ENCODE data around the gene STK39. TPM values are rescaled to one million over a fixed set of nuclear protein-coding genes. Genes with fewer than 3 reads are reported as not detected.

STK39 gene
- total and polyA plus RNA-seq, 11 donors: 13.1 to 40.1 (median 21.5) TPM

GRCh38 chr2:168114619-168115018 is 132.8 kb downstream of the STK39 start:
- H3K36me3 ChIP-seq: peaks cover 0 to 4% (median 0%) of the 10 kb centered on the region in 9 donors
- no peak overlapping the region for H3K4me3 ChIP-seq
- H3K9me3 ChIP-seq: no peaks in the 10 kb centered on the region
- peak overlapping the region in 1 of 12 donors; percentile 49 for H3K27ac ChIP-seq
- intact Hi-C loops (cut with DNase I): loop anchor here in 9 of 10 donors (5.0 to 10.0 kb wide), 7 partner anchors 147 to 1580 kb away; no protein-coding TSS in a partner anchor
- DNase-seq (peak in 3 of 5 donors; percentile 28 to 51 (median 32)), ATAC-seq (peak; percentile 64 to 86 (median 79))
- H3K27me3 ChIP-seq: no peaks in the 10 kb centered on the region
- 24 to 63% (median 41%) methylated on average over 7 of the region's 7 CpGs for WGBS, 4 donors
- peaks cover 0 to 29% (median 16%) of the 10 kb centered on the region in 12 donors for H3K4me1 ChIP-seq
- TF ChIP-seq POLR2A (IDR thresholded peaks at IDR 0.05): no peak
- TF ChIP-seq, protein P1, sequence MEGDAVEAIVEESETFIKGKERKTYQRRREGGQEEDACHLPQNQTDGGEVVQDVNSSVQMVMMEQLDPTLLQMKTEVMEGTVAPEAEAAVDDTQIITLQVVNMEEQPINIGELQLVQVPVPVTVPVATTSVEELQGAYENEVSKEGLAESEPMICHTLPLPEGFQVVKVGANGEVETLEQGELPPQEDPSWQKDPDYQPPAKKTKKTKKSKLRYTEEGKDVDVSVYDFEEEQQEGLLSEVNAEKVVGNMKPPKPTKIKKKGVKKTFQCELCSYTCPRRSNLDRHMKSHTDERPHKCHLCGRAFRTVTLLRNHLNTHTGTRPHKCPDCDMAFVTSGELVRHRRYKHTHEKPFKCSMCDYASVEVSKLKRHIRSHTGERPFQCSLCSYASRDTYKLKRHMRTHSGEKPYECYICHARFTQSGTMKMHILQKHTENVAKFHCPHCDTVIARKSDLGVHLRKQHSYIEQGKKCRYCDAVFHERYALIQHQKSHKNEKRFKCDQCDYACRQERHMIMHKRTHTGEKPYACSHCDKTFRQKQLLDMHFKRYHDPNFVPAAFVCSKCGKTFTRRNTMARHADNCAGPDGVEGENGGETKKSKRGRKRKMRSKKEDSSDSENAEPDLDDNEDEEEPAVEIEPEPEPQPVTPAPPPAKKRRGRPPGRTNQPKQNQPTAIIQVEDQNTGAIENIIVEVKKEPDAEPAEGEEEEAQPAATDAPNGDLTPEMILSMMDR (IDR thresholded peaks at IDR 0.05): no peak

DNA sequence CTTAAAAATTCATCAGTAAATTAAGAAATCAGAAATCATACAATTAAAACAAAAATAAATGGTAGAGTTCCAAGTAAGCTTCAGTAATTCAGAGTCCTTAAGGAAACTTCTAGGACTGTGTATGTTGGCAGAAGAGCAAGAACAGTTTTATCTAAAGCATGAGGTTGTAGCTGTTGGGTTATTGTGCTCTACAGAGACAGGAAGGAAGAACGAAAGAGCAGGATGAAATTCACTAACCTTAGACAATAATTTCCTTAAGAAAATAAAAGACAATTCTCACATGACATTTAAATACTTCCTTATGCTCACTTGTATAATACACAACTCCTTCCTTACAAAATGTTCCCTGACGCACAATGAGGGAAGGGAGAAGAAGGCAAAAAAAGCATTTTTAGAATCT is 133.4 kb downstream of the STK39 start:
- peak in 2 of 4 donors; percentile 18 to 68 for ATAC-seq
- no peak for DNase-seq

DNA sequence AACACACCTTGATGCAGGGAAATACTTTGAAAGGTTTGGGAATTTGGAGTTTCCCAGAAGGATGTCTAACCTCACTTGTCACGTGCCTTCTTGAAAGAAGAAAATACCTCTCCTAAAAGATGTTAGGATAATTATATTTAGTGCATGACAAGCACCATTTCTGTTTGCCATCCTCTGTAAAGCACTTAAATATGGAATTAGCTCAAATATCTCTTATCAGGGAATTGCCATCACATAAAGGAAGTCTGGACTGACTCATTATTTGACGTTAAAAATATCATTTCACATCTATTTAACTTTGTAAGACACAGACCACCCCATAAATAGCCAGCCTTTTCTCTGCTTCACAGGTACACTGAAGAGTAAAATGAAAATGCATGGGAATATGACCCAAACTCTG is 140.1 kb downstream of the STK39 start:
- WGBS, 4 donors: 26 to 40% (median 28%) methylated on average over 2 of the region's 2 CpGs
- TF ChIP-seq, protein P1 (IDR thresholded peaks at IDR 0.05): no peak
- TF ChIP-seq POLR2A (IDR thresholded peaks at IDR 0.05): no peak

More for the DNA sequence above, 133.4 kb downstream of the STK39 start:
- Histone ChIP-seq H3K27me3 (no peaks in the 10 kb centered on the region), H3K36me3 (peaks cover 0 to 4% (median 0%) of the 10 kb centered on the region in 9 donors), H3K4me1 (peaks cover 0 to 25% (median 14%) of the 10 kb centered on the region in 12 donors), H3K9me3 (no peaks in the 10 kb centered on the region), H3K27ac (peak overlapping the region in 1 of 12 donors; percentile 49), H3K4me3 (no peak overlapping the region)
- TF ChIP-seq, protein P1 (IDR thresholded peaks at IDR 0.05): no peak
- no peak for TF ChIP-seq POLR2A (IDR thresholded peaks at IDR 0.05)
- WGBS, 4 donors: 42 to 56% (median 48%) methylated on average over 2 of the region's 2 CpGs
- intact Hi-C loops (cut with DNase I): loop anchor here in 5 of 10 donors (5.0 to 10.0 kb wide), 4 partner anchors 147 to 1579 kb away; no protein-coding TSS in a partner anchor

DNA sequence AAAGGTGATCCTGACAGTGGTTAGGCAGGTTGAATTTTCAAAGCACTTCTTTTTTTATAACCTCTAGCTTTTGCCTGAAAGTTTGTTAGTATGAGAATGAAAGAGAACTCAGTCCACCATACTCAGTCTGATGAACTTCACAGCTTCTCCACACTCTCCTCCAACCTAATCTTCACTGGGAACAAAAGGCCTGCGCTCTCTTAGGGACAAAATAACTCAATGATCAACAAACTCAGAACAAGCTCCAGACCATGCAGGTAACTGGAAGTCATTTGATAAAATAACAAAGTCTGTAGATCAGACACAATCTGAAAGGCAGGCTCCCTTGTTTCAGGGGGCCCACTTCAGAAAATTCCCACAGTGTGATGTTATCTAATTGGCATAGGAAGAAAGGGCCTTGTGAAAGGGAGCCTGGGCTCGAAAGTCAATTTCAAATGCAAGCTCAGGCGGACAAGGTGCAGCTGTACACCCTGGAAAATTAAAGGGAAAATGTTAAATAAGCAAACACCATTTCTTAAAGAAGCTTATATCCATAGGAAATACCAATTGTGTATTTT is 142.2 kb downstream of the STK39 start:
- 71 to 78% (median 76%) methylated on average over 3 of the region's 3 CpGs for WGBS, 4 donors
- intact Hi-C loops (cut with DNase I): loop anchor here in 1 of 10 donors (2.0 kb wide), 1 partner anchor 36 kb away; no protein-coding TSS in a partner anchor
- Histone ChIP-seq H3K36me3 (peaks cover 0 to 22% (median 0%) of the 10 kb centered on the region in 9 donors), H3K4me1 (peaks cover 0 to 5% (median 0%) of the 10 kb centered on the region in 12 donors), H3K9me3 (no peaks in the 10 kb centered on the region), H3K27me3 (no peaks in the 10 kb centered on the region), H3K27ac (no peak overlapping the region), H3K4me3 (no peak overlapping the region)
- TF ChIP-seq, protein P1 (IDR thresholded peaks at IDR 0.05): no peak
- TF ChIP-seq POLR2A (IDR thresholded peaks at IDR 0.05): no peak
- DNase-seq: no peak
- ATAC-seq: peak in 1 of 4 donors; percentile 20

More for the DNA sequence above, 140.1 kb downstream of the STK39 start:
- ATAC-seq (no peak), DNase-seq (no peak)
- Histone ChIP-seq H3K27ac (no peak overlapping the region), H3K4me3 (no peak overlapping the region), H3K9me3 (no peaks in the 10 kb centered on the region), H3K27me3 (no peaks in the 10 kb centered on the region), H3K36me3 (peaks cover 0 to 15% (median 0%) of the 10 kb centered on the region in 9 donors), H3K4me1 (peaks cover 0 to 5% (median 0%) of the 10 kb centered on the region in 12 donors)
- intact Hi-C loops (cut with DNase I): no loop called here

Measured in heart left ventricle (tissue), 16 donors.